Memory B cell (primary cell): Measurements from ENCODE around the gene EPB41.
"Not testable (repeated sequence)": the region's sequence is repeated elsewhere in the genome, so short reads cannot be mapped to it uniquely, and the experiment has no call there.

Source experiments
- ATAC-seq: fragments of 150-1000 bp; cut with Tn5 transposase; 2 replicates; pipeline ENCODE4 v1.10.0; 2021; ENCODE audit warnings: low read depth, mild to moderate bottlenecking, moderate library complexity
- DNase-seq, 2 donors: peaks; one replicate each; pipeline ENCODE4 v3.0.0; 2022; ENCODE audit warnings: low spot score in 2 of 2
- H3K27ac Mint-ChIP-seq: one replicate; pipeline ENCODE4 v1.8.0; 2022; ENCODE audit warnings: mild to moderate bottlenecking, moderate library complexity, mixed read lengths
- H3K27me3 Mint-ChIP-seq: one replicate; pipeline ENCODE4 v1.8.0; 2022; ENCODE audit warnings: mixed read lengths
- H3K36me3 Mint-ChIP-seq: one replicate; pipeline ENCODE4 v1.8.0; 2022; ENCODE audit warnings: mild to moderate bottlenecking, mixed read lengths
- H3K4me1 Mint-ChIP-seq: one replicate; pipeline ENCODE4 v1.8.0; 2022; ENCODE audit warnings: mixed read lengths
- H3K4me3 Mint-ChIP-seq: one replicate; pipeline ENCODE4 v1.8.0; 2022; ENCODE audit warnings: mild to moderate bottlenecking, moderate library complexity, mixed read lengths
- H3K9me3 Mint-ChIP-seq: one replicate; pipeline ENCODE4 v1.8.0; 2022; ENCODE audit warnings: mixed read lengths

Gene EPB41

GRCh38 chr1:28927266-28927647 lies 12.9 kb downstream of the EPB41 start:
- peaks cover 34% of the 10 kb centered on the region for H3K4me1 Mint-ChIP-seq

DNA sequence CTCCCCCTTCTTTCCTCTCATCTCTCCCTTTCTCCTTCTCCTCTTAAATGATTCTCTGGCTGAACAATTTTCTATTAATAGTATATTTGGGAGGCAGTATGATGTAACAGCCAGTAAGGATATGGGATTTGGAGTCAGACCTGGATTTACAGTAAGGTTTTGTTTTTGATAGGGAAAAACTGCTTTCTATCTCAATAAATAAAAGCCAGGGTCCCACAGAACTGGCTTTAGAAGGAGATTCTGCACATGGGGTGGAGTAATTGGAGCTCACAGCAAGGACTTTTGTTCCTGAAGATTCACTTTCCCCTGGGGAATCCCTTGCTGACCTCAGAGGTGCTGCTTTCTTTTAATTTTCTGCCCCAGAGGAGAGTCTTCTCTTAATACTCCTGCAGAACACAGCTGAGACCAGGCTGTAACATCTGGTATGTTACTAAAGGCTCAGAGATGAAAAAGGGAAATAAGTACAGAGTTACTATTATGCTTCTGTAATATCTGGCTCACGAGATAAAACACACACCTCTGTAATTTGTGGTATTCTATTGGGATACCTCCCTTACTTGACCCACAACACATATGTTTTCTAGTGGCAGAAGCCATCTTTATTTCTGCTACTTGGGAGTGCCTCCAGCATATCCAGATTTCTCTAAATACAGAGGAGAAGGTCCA lies 13.4 kb downstream of the EPB41 start:
- Mint-ChIP-seq H3K9me3 (no peaks in the 10 kb centered on the region), H3K4me1 (peaks cover 37% of the 10 kb centered on the region), H3K4me3 (peak overlapping the region; percentile 70), H3K36me3 (peaks cover 2% of the 10 kb centered on the region), H3K27ac (peak overlapping the region; percentile 93), H3K27me3 (no peaks in the 10 kb centered on the region)
- peak in 1 of 2 donors; percentile 16 for DNase-seq
- ATAC-seq, result peak; percentile 56

More at GRCh38 chr1:28927266-28927647, 12.9 kb downstream of the EPB41 start:
- Mint-ChIP-seq H3K27ac (peak overlapping the region; percentile 93), H3K9me3 (no peaks in the 10 kb centered on the region), H3K27me3 (no peaks in the 10 kb centered on the region), H3K36me3 (peaks cover 2% of the 10 kb centered on the region), H3K4me3 (peak overlapping the region; percentile 70)
- DNase-seq (no peak), ATAC-seq (peak; percentile 19)

DNA sequence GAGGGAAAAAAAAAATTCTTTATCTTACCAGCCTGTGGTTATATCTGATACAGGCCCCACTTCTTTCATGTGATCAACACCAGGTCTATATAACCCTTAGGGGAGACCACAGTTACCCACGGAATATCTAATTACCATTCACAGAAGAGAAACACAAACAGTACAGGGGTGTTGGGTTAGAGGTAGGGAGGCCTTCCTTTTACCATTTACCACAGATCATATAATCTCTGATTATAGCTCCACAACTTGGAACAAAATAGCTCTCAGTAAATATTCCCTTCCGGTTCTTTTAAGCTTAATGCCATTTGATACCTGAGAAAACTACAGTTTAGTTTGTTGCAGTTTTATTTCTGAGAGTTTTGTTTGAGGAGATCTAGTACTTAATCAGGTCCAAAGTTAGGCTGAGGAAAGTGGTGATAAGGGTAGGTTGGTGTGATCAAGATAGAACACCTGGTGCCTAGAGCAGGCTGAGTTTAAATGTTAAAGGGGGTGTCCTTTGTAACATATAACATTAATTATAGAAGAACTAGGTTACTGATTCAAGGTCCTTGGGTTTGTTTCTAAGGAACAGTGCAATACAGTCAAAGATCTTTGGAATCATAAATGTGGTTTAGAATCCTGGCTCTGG lies 14.1 kb downstream of the EPB41 start:
- H3K9me3 Mint-ChIP-seq, result no peaks in the 10 kb centered on the region
- peak overlapping the region; percentile 93 for H3K27ac Mint-ChIP-seq
- ATAC-seq, result peak; percentile 27
- no peaks in the 10 kb centered on the region for H3K27me3 Mint-ChIP-seq
- peak overlapping the region; percentile 70 for H3K4me3 Mint-ChIP-seq
- no peak for DNase-seq
- H3K4me1 Mint-ChIP-seq, result peaks cover 40% of the 10 kb centered on the region
- H3K36me3 Mint-ChIP-seq, result peaks cover 2% of the 10 kb centered on the region

GRCh38 chr1:28933277-28933676 lies 18.9 kb downstream of the EPB41 start:
- no peak for DNase-seq
- ATAC-seq, result no peak
- H3K27me3 Mint-ChIP-seq, result no peaks in the 10 kb centered on the region
- H3K4me1 Mint-ChIP-seq, result peaks cover 43% of the 10 kb centered on the region
- peak overlapping the region; percentile 83 for H3K27ac Mint-ChIP-seq
- no peak overlapping the region for H3K4me3 Mint-ChIP-seq
- H3K36me3 Mint-ChIP-seq, result peaks cover 6% of the 10 kb centered on the region
- H3K9me3 Mint-ChIP-seq, result no peaks in the 10 kb centered on the region

GRCh38 chr1:28933918-28934317 lies 19.5 kb downstream of the EPB41 start:
- ATAC-seq, result no peak
- H3K27ac Mint-ChIP-seq, result peak overlapping the region; percentile 83
- peaks cover 37% of the 10 kb centered on the region for H3K4me1 Mint-ChIP-seq
- no peak for DNase-seq
- peaks cover 6% of the 10 kb centered on the region for H3K36me3 Mint-ChIP-seq
- no peaks in the 10 kb centered on the region for H3K9me3 Mint-ChIP-seq
- H3K27me3 Mint-ChIP-seq, result no peaks in the 10 kb centered on the region
- no peak overlapping the region for H3K4me3 Mint-ChIP-seq

DNA sequence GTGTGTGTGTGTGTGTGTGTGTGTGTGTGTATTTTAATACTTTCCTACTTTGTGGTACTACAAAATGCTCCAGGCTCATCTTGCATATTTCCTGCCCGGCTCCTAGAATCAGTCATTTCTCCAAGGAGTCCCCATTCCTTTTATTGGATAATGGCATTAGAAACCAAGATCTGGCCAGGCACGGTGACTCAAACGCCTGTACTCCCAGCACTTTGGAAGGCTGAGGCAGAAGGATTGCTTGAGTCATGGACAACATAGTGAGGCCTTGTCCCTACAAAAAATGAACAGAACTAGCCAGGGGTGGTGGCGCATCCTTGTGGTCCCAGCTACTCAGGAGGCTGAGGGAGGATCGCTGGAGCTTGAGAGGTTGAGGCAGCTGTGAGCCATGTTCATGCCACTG lies 20.3 kb downstream of the EPB41 start:
- Mint-ChIP-seq H3K4me3 (no peak overlapping the region), H3K27me3 (no peaks in the 10 kb centered on the region), H3K9me3 (no peaks in the 10 kb centered on the region), H3K4me1 (peaks cover 40% of the 10 kb centered on the region), H3K36me3 (peaks cover 8% of the 10 kb centered on the region), H3K27ac (peak overlapping the region; percentile 83)
- ATAC-seq, result no peak
- no peak for DNase-seq

GRCh38 chr1:28935293-28935692 lies 20.9 kb downstream of the EPB41 start:
- Mint-ChIP-seq H3K4me1 (peaks cover 39% of the 10 kb centered on the region), H3K27ac (peak overlapping the region; percentile 83), H3K4me3 (no peak overlapping the region), H3K36me3 (peaks cover 8% of the 10 kb centered on the region), H3K27me3 (no peaks in the 10 kb centered on the region), H3K9me3 (no peaks in the 10 kb centered on the region)
- DNase-seq (no peak), ATAC-seq (no peak)

- DNase-seq (no peak), ATAC-seq (no peak)
- Mint-ChIP-seq H3K9me3 (no peaks in the 10 kb centered on the region), H3K27ac (peak overlapping the region; percentile 83), H3K4me1 (peaks cover 43% of the 10 kb centered on the region), H3K27me3 (no peaks in the 10 kb centered on the region), H3K36me3 (peaks cover 8% of the 10 kb centered on the region), H3K4me3 (no peak overlapping the region)
Observed at GRCh38 chr1:28936094-28936493, 21.7 kb downstream of the EPB41 start.

GRCh38 chr1:28936528-28936927 lies 22.2 kb downstream of the EPB41 start:
- Mint-ChIP-seq H3K27ac (no peak overlapping the region), H3K9me3 (no peaks in the 10 kb centered on the region), H3K4me3 (no peak overlapping the region), H3K4me1 (peaks cover 44% of the 10 kb centered on the region), H3K27me3 (no peaks in the 10 kb centered on the region), H3K36me3 (peaks cover 8% of the 10 kb centered on the region)
- no peak for ATAC-seq
- no peak for DNase-seq

- not testable (repeated sequence) for DNase-seq, H3K9me3 Mint-ChIP-seq, H3K36me3 Mint-ChIP-seq, H3K27me3 Mint-ChIP-seq, H3K27ac Mint-ChIP-seq, ATAC-seq
- H3K4me3 Mint-ChIP-seq, result peak overlapping the region; percentile 24
- H3K4me1 Mint-ChIP-seq, result peaks cover 30% of the 10 kb centered on the region
Observed at GRCh38 chr1:28943581-28943980, 29.2 kb downstream of the EPB41 start.

GRCh38 chr1:28950006-28950405 lies 35.6 kb downstream of the EPB41 start:
- H3K4me1 Mint-ChIP-seq, result peaks cover 17% of the 10 kb centered on the region
- no peaks in the 10 kb centered on the region for H3K9me3 Mint-ChIP-seq
- ATAC-seq (no peak), DNase-seq (no peak)
- H3K27me3 Mint-ChIP-seq, result no peaks in the 10 kb centered on the region
- H3K4me3 Mint-ChIP-seq, result no peak overlapping the region
- H3K27ac Mint-ChIP-seq, result no peak overlapping the region
- H3K36me3 Mint-ChIP-seq, result peaks cover 6% of the 10 kb centered on the region

DNA sequence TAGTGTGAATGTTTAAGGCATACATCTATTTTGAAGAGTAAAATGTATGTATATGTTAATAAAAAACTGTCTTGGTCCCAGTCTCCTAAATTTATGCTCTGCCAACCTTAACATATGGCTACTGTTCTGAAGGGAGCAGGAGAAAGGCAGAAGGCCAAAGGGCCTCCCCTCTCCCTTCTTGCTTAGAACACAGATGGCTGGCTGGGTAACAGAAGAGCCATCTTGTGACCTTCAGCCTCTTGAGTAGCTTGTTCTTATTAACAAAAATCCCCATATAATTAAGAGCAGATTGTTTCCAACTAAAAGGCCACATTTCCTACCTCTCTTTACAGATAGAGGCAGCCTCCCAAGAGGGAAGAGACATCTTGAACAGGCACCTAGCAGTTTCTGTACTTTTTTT lies 36.1 kb downstream of the EPB41 start:
- Mint-ChIP-seq H3K4me1 (peaks cover 18% of the 10 kb centered on the region), H3K36me3 (peaks cover 7% of the 10 kb centered on the region), H3K4me3 (no peak overlapping the region), H3K9me3 (no peaks in the 10 kb centered on the region), H3K27me3 (no peaks in the 10 kb centered on the region), H3K27ac (no peak overlapping the region)
- DNase-seq (no peak), ATAC-seq (no peak)

DNA sequence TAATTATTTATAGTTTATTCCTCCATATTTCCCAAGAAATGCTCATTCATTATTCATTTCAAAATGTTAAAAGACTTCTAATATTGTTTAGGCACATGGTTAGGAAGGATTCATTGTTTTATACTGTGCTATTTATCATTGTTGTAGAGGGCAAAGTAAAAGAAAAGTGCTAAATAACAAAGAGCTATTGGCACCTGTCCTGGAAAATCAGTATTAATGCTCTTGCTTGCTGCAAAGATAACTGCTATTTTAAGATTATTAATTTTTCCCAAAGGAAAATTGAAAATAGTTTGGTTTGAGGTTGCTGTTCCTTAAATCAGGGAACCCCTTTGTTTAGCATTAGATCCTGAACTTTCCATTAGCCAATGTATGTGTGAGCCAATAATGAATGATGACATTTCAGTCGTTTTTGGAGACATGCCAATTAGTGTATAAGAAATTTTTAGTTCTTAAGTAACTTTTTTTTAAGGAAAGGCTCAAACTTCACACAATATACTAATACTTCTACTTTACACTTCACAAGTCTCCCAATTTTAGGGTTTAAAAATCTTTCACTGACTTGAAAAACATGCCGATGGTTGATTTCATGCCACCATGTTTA lies 39.9 kb downstream of the EPB41 start:
- Mint-ChIP-seq H3K9me3 (no peaks in the 10 kb centered on the region), H3K4me1 (peaks cover 28% of the 10 kb centered on the region), H3K36me3 (peaks cover 8% of the 10 kb centered on the region), H3K27ac (no peak overlapping the region), H3K4me3 (no peak overlapping the region), H3K27me3 (no peaks in the 10 kb centered on the region)
- ATAC-seq, result no peak
- no peak for DNase-seq

GRCh38 chr1:28956038-28956464 lies 41.7 kb downstream of the EPB41 start:
- Mint-ChIP-seq H3K27me3 (no peaks in the 10 kb centered on the region), H3K27ac (no peak overlapping the region), H3K9me3 (no peaks in the 10 kb centered on the region), H3K36me3 (peaks cover 6% of the 10 kb centered on the region), H3K4me3 (no peak overlapping the region), H3K4me1 (peaks cover 25% of the 10 kb centered on the region)
- DNase-seq (no peak), ATAC-seq (no peak)
